ENCODE results near the gene METTL9.
"Not testable (repeated sequence)": the region's sequence is repeated elsewhere in the genome, so short reads cannot be mapped to it uniquely, and the experiment has no call there.

Gene METTL9

GRCh38 chr16:21611198-21611555, 11.8 kb downstream of the METTL9 start:
- DNase-seq (ENCODE audit: low read depth) = no peak

GRCh38 chr16:21611556-21612384, 12.4 kb downstream of the METTL9 start:
- no peak for DNase-seq (ENCODE audit: low read depth)

- DNase-seq (ENCODE audit: low read depth) = no peak
Measured at GRCh38 chr16:21613361-21613760, 14.0 kb downstream of the METTL9 start.

GRCh38 chr16:21613781-21614180, 14.4 kb downstream of the METTL9 start:
- no peak for DNase-seq (ENCODE audit: low read depth)

- no peak for DNase-seq (ENCODE audit: low read depth)
Measured at GRCh38 chr16:21614896-21615295, 15.5 kb downstream of the METTL9 start.

- DNase-seq (ENCODE audit: low read depth) = no peak
Measured at GRCh38 chr16:21617607-21618006, 18.2 kb downstream of the METTL9 start.

- DNase-seq (ENCODE audit: low read depth) = no peak
Measured at GRCh38 chr16:21618281-21618680, 18.9 kb downstream of the METTL9 start.

GRCh38 chr16:21619765-21620425, 20.5 kb downstream of the METTL9 start:
- no peak for DNase-seq (ENCODE audit: low read depth)

GRCh38 chr16:21620592-21620991, 21.2 kb downstream of the METTL9 start:
- DNase-seq (ENCODE audit: low read depth) = no peak

GRCh38 chr16:21622545-21622944, 23.2 kb downstream of the METTL9 start:
- DNase-seq (ENCODE audit: low read depth) = no peak

GRCh38 chr16:21625026-21625425, 25.6 kb downstream of the METTL9 start:
- DNase-seq (ENCODE audit: low read depth) = no peak

GRCh38 chr16:21626659-21627277, 27.4 kb downstream of the METTL9 start:
- DNase-seq (ENCODE audit: low read depth) = no peak

GRCh38 chr16:21628121-21628726, 28.8 kb downstream of the METTL9 start:
- no peak for DNase-seq (ENCODE audit: low read depth)

- no peak for DNase-seq (ENCODE audit: low read depth)
Measured at GRCh38 chr16:21628772-21629171, 29.4 kb downstream of the METTL9 start.

GRCh38 chr16:21629616-21630539, 30.5 kb downstream of the METTL9 start:
- DNase-seq (ENCODE audit: low read depth) = not testable (repeated sequence)

GRCh38 chr16:21630866-21631265, 31.5 kb downstream of the METTL9 start:
- DNase-seq (ENCODE audit: low read depth) = not testable (repeated sequence)

- DNase-seq (ENCODE audit: low read depth) = not testable (repeated sequence)
Measured at GRCh38 chr16:21631376-21631775, 32.0 kb downstream of the METTL9 start.

- DNase-seq (ENCODE audit: low read depth) = not testable (repeated sequence)
Measured at GRCh38 chr16:21631951-21632575, 32.7 kb downstream of the METTL9 start.

GRCh38 chr16:21634216-21634615, 34.8 kb downstream of the METTL9 start:
- no peak for DNase-seq (ENCODE audit: low read depth)

GRCh38 chr16:21635694-21636093, 36.3 kb downstream of the METTL9 start:
- not testable (repeated sequence) for DNase-seq (ENCODE audit: low read depth)

Data from stimulated activated CD8-positive, alpha-beta memory T cell treated with anti-CD3 and anti-CD28 coated beads, Interleukin-15, amount 100 ng/mL, for 24 hours (primary cell).